Limb (tissue), 2 donors: ENCODE data around the gene CDH23.
A peak's percentile ranks its signal among the peaks of the same experiment; 100 is the strongest.

ENCODE experiments used
- DNase-seq, 2 donors: peaks; one replicate each; pipeline ENCODE4 v3.0.0-alpha.2; 2016; ENCODE audit errors: extremely low spot score in 2 of 2

CDH23 gene

DNA sequence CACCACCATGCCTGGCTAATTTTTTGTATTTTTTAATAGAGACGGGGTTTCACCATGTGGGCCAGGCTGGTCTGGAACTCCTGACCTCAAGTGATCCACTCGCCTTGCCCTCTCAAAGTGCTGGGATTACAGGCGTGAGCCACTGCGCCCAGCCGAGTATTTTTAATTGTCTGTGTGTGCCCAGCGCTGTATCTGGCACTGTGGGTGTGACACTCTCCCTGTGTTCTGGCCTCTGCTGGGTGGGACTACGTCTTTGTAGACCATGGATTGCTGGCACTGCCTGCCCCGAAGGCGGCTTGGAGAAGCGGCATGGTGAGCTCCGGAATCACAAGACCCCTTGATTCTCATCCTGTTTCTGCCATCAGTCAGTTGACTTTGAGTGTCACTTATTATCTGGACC, 136.2 kb downstream of the CDH23 start:
- DNase-seq, result no peak

DNA sequence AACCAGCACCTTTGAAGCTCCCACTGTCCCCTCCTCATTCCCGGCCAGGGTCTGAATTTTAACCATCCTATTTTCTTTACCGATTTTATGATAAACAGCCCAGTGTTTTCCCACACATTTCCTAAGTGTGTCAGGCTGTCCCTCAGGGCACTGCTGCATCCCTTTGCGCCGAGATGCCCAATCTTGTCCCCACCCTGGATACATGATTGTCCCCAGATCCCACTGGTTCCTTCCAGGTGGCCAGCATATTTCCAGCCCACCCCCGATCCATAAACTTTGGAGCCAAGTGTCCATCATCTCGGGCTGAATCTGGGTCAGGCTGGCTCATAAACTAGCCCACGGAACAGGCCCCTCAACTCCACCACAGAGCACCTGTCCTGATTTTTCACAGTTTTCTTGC, 137.2 kb downstream of the CDH23 start:
- no peak for DNase-seq

DNA sequence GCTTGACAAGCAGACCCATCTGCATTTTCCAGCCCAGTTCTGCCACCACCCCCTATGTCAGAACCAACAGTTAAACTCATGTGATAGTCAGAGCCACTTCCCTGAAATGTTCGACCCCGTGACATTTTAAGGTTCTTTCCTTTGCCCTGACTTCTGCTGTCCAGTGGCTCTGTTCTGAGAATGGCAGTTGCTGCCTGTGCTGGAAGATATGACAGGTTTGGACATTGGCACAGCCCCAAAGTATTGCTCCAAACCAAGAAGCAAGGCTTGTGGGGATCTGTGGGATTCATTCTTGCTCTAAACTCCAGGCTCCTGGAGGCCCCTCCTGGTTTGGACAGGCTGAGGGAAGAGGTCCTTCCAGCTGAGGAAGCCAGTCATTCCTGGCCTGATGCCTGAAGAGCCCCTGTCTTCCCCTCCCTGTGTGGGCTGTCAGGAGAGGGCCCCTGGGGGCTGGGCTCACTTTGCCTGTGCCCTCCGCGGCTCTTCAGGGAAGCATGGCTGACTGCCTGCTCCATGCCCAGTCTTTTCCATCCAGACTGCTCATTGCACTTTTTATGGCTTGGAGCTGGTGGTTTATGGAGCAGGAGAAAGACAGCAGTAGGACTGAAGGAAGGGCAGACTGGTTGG, 138.0 kb downstream of the CDH23 start:
- DNase-seq, result no peak

DNA sequence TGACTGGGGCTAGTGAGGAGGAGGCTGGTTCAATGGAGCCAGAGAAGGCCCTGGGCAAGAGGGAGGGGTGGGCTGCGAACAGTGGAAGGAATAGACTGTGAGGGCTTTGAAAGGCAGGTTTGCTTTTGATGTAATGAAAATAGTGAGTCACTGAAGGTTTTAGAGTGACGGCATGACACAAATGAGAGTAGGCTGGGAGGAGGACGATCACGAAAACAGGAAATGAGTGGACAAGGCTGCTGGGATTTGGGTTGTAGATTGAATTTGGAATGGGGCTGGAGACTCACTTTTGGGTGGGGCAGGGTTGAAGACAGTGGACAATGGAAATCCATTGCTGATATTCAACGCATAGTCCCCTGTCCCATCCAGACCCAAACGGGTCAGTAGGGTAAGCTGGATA, 139.6 kb downstream of the CDH23 start:
- no peak for DNase-seq

DNA sequence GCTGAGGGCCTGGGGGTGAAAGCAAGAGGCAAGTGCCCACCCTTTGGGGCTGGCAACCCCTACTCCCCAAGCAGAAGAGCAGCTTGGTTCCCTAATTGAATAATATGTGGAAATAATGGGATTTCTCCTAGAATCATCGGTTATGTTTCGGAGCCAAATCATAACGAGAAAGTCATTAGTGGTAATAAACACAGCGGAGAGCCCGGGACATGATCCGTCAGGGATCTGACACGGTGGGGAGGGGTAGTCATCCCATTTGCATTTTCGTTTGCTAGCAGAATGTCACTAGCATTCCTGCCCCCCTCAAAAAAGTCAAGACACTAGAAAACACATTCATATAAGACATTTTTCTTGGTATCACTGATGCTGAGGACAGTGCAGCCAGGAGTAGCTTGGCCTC, 140.4 kb downstream of the CDH23 start:
- no peak for DNase-seq

DNA sequence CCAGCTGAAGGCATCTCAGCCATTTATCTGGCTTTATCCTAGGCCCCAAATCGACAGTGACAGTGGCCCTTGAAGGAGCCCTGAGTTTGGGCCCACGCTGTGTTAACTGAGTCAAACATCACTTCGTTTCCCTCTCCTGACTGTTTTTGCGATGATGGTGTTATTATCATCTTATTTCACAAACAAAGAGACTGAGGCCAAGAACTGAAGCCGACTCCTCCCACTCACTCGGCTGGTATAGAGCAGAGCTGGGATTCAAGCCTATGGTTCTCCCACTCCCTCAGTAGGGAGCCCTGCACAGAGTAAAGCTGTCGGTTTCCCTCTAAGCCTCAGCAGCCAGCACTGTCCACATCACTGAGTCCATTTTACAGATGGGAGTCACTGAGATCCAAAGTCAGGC, 141.0 kb downstream of the CDH23 start:
- no peak for DNase-seq

DNA sequence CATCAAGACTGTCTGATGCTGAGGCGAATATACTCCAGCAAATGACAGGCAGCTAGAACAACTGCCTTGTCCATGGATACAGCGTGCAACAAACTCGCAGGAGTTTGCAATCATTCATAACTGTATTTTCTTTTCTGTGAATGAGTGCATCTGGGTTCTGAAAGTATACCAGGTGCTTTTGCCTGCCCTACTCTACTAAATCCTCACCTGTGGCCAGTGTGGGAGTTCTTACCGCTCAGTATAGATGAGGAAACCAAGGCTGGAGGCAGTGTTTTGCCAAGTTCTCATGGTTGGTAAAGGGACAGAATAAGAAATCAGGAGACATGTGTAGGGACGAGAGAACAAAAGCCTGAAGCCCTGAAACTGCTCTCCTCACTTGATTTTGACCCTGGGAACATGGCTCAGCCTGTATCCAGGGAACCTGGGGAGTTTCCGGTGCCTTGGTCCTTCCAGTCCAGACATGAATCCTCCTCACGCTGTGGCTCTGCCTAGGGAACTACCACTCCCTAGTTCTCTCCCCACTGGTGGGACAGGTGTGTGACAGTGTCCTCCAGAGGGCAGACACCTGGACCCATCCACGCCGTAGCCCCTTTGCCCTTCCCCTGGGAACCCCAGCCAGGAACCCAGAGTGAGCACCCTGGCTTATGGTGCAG, 142.0 kb downstream of the CDH23 start:
- no peak for DNase-seq

DNA sequence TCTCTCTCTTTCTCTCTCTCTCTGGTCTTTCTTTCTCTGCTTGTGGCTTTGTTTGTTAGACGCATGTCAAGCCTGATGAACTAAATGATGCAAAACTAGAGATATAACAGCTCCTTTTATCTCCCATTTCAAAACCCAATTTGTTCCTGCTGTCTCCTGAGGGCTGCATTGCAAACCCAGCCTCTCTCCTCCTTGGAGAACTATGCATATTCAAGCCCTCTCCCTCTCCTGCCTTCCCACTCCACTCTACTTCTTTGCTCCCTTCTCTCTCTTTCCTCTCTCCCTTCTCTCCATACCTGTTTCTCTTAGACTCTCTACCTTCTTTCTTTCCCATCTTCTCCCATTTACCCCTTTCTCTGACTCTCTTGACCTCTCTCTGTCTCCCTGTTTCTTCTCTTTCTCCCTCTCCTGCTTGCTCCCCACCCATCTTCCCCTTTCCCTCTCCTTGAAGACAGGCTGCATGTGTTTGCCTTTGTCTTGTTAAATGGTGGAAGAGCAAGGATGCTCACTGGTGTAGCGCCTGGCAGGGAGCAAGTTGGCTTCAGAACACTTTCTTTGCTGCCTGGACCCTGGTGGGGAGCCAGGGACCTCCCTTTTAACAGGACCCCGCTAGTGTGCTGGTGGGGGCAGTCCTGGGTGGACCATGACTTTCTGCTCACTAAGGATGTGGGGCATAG, 142.9 kb downstream of the CDH23 start:
- DNase-seq, result no peak

DNA sequence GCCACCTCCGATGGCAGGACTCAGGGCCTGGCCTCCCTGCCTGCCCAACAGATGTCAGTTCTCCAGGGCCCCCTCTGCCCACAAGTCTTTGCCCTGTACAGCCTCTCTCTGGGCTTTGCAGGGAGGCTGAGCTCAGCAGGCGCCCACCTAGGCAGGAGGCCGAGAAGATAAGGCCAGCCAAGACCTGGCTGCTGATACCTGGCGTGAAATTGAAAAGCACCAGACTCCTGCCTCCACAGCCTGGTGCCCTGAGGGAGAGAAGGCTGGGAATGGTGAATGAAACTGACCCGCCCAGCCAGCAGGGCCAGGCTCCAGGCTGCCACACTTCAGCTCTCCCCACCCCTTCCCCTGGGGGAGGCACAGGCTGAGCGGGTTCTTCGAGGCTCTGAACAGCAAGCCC, 145.8 kb downstream of the CDH23 start:
- no peak for DNase-seq

DNA sequence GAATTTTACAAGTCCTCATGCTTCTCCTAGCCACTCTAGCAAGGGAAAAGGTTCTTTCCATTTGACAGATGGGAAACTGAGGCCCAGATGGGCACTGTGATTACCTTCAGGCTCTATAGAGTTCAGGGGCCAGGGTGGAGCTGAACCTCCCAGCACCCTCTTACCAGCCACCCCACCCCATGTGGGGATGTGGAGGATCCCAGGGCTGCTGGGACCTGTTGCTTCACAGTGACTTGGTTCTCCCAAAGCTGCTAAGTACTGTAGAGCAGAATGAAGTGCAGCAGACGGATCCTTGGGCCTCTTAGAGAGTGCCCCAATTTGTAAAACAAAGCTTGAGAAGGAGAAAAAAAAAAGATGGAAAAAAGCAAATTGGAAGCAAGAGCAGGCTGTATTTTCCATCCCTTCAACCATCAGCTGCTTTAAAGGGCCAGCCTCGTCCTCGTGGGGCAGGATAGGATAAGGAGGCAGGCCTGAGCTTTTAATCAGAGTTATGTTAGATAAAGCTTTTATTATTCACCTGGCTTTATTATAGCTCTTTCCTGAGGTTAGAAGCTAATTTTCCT, 147.0 kb downstream of the CDH23 start:
- DNase-seq, result no peak

DNA sequence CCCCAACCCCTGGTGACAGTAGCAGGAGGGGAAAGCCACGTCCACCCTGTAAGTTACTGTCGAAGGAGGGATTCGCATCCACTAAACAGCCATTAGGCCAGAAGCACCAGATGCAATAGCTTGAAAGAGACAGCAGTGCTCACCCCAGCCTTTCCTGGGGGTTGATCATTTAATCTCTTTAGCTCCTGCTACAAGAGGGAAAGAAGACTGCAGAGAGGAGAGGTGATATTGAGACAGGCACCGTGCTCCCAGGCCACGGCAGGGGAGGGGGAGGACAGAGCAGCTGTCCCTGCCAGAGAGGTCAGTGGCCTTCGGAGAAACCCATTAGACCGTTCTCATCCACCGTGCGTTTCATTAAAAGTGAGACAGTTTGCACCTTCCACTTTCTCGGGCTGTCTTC, 148.3 kb downstream of the CDH23 start:
- no peak for DNase-seq

DNA sequence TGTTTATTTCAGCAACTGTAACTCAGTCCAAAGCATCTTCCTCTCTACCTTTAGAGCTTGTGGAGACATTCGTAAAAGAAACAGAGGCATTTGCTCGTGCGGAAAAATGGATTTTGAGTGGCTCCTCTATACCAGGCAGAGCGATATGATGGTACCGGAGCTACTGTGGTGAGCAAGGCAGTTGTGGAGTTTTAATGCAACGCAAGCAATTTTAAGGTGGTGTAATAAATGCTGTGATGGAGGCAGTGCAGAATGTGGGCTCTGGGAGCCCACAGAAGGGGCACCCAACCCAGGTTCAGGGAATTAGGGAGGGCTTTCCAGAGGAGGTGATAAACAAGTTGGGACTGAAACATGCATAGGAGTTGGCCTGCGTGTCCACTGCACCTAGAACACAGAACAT, 149.5 kb downstream of the CDH23 start:
- no peak for DNase-seq

DNA sequence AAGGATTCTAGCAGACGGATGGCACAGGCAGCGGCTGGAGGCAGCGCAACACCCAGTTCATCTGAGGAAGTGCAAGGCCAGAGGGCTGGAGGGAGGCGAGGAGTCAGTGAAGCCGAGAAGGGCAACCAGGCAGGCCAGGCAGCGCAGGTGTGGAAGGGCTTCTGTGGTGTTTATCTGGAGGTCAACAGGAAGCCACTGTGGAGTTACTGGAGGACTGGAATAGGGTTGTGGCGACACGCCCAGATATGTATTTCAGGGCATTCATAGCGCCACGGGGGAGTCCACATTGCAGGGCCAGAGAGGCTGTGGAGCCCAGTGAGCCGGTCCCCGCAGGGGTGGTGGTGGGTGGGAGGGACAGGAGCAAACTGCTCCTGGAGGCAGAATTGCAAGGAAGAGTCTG, 150.6 kb downstream of the CDH23 start:
- no peak for DNase-seq

DNA sequence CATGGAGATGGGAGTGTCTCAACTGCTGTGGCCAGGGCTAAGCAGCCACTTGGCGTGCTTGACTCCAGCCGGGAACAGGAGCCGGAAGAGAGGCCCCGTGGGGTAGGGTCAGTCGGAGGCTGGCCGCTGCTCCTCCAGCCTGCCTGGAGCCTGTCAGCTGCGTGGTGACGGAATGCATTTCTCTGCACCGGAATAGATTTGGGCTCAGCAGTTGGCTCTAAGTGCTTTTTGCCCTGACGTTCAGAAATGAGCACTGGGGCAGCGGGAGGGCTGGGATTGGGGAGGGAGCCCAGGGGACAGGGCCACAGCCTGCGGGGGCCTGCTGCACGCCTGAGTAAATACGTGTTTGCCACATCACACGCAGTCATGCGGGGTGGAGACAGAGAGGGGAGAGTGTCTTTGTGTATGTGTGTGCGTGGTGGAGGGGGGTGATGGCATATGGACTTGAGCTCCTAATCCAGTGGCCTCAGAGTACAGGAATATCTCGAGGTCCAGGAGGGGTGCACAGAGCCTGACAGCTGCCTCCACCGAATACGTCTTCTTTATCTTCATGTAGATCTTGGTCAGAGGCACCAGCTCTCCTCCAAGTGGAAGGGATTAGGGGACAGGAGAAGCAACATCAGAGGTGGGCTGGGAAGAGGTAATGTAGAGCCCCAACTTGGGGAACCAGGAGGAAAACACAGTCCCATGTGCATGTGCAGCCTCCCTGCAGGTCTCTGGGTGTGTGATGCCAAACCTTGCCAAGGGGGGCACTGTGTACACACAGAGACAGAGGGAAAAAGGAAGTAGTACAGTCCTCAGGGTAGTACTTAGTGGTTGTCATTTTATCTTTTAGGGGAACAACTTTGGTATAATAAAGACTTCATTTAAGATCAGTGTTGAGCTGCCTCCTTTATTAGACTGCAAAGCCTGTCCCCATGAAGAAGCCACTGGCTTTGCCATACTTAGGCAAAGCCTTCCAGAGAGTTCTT, 151.4 kb downstream of the CDH23 start:
- peak; percentile 80 for DNase-seq

DNA sequence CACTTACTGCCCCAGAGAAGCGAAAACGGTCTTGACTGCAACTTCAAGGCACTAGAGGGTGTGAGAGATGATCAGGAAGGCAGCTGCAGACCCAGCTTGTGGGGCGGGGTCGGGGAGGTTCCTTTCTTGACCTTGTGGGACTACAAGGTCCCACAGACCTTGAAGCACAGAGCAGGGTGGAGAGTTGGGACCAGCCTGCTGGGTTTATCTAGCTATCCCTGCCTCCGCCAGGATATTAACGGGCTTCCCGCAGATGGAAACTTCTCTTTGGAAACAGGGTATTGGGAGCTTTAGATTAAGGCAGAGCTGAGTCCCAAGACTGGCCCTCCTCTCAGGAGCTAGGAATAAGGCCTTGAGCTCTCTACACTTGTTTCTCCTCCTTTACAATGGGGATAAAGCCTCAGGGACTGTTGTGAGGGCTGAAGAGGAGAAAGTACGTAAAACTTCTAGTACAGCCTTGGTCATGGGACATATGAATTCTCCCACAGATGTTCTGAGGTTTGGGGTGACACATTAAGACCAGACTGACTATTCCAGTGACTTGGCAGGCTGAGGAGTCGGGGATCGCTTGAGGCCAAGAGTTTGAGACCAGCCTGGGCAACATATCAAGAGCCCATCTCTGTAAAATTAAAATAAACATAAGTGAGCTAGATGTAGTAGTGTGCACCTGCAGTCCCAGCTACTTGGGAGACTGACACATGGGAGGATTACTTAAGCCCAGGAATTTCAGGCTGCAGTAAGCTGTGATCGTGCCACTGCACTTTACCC, 153.2 kb downstream of the CDH23 start:
- no peak for DNase-seq

DNA sequence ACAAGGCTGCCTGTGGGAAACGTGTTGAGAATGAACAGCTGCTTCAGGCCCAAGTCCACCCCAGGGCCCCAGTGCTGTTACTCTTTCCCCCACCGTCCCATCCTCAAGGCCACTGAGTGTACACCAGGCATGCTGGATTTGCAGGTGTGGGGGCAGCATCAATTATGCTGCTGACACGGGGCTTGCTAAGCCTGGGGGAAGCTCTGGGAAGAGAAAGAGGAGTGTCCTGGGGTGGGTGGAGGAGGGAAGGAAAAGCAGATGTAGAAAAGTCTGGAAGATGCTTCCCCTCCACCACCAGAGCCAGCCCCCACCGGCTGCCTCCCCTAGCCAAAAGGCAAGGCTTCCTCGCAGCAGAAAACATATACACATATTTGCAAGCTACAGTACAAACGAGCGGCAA, 153.9 kb downstream of the CDH23 start:
- DNase-seq, result peak in 1 of 2 donors; percentile 21

DNA sequence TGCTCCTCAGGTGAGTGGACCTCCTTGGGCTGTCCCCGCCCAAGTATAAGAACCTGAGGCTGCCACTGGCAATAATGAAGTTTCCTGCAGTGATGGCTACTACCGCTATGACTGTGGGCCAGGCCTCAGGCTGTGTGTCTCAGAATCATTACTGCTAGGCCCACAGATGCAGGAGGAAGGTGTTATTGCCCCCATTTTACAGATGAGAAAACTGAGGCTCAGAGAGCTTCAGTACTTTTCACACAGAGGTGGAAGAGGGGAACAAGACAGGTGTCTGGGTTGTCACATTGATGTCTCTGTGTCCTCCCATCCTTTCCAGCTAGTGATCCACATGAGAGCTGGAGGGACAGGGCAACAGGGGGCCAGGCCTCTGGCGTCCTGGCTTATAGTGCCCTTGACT, 155.2 kb downstream of the CDH23 start:
- DNase-seq, result no peak

DNA sequence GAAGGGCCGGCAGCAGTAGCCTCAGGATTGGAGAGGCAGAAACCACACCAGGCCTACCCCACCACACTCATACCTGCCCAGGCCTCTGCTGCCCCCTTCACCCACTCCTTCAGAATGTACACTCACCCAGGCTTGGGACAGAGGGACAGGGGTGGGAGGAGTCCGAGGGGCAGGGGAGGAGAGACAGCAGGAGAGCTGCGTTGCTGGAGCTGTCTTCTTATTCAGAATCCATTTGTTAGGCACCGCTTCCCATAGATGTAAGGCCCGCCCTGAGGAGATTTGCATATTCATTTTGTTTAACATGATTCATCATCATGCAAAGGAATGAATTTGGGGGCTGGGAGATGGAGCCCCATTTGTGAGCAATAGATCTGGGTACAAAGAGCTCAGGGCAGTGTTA, 156.7 kb downstream of the CDH23 start:
- DNase-seq, result no peak

DNA sequence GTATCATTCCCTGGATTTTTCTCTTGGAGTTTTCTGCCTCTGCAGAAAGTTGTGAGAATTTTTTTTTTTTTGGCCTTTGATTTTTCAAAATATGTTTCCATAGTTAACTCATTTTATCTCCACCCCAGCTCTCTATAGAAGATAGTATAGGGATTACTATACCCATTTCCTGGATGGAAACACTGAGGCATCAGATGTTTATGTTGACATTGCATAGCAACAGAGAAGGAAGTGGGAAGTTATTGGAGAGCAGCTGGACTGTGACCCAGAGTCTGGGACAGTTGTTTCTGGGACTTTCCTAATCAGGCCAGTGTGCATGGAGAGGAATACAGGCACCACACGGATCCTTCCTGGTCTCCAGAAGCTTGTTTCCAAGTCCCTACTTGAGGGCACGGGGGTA, 158.0 kb downstream of the CDH23 start:
- no peak for DNase-seq

DNA sequence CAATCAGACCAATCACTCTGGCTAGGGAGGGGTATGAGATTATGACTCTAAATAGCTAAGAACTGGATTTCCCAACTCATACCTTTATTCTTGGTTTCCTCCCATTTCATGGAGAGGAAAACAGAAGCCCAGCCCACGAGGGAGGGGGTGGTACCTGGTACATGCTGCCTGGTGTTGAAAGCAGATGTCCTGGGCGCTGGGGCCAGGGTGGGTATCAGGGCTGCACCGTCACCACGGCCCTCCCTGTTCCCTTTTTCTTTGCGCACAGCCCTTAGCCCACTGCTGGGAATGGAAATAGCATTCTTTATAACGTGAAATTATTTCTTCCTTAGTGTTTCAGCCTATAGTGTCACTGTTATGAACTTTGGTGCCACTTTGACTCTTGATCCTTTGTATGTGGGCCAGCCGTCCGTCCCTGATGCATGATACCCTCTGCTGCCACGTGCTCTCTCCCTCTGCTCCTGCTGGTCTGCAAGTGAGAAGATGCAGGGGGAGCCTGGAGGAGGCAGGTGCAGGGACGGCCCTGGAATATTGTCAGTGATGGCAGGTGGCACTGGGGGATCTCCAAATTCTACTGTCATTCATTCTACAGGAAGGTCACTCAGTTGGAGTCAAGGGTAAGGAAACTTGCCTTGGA, 158.5 kb downstream of the CDH23 start:
- no peak for DNase-seq
